ENCODE results near the gene TRANK1.

The TRANK1 gene

DNA sequence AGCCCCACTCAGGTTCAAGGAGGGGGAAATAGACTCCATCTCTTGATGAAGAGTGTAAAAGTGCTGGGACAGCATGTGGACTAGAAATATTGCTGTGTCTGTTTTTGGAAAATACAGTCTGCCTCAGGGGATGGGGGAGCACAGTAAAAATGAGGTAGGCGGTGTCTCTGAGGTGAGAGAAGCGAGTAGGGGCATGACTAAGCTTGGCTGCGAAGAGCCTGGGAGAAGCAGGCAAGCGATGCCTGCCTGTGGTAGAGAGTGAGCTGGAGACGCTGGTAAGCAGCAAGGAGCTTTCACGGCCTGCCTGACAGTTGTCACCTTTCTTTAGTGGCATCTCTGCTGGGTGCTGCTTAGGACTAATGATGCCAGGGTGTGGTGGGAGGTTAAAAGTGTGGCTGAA lies 131.5 kb downstream of the TRANK1 start:
- H3K9me3 ChIP-seq (ENCODE audit: control insufficient read depth in 1 of 2, low read length in 2 of 2), result no peaks in the 10 kb centered on the region
- H3K27me3 ChIP-seq (ENCODE audit: low read depth, low read length), result no peaks in the 10 kb centered on the region
- no peak overlapping the region for H3K27ac ChIP-seq (ENCODE audit: low read length)

DNA sequence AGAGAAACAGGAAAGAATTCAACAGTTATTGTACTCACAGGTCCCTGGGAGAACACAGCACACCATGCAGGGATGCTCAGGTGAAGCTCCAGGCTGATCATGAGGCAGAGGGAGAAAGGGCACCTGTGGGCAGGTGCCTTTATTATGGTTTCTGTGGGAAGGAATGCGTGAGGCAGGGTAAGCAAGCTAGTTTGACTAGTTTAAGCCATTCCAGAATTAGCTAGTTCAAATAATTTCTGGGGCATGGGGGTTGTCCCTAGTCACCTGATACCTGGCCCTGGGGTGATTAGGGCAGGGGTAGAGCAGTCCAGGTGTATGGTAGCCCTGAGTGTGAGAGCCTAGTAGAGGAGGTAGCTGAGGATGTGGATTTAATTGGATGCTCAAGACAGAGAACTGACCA lies 132.6 kb downstream of the TRANK1 start:
- no peak overlapping the region for H3K27ac ChIP-seq (ENCODE audit: low read length)
- H3K9me3 ChIP-seq (ENCODE audit: control insufficient read depth in 1 of 2, low read length in 2 of 2), result no peaks in the 10 kb centered on the region
- no peaks in the 10 kb centered on the region for H3K4me1 ChIP-seq (ENCODE audit: control insufficient read depth in 1 of 2, insufficient read depth in 2 of 2, low read length in 2 of 2)
- H3K4me3 ChIP-seq (ENCODE audit: low read depth in 1 of 2, low read length in 2 of 2), result no peak overlapping the region
- no peaks in the 10 kb centered on the region for H3K27me3 ChIP-seq (ENCODE audit: low read depth, low read length)
- no peaks in the 10 kb centered on the region for H3K36me3 ChIP-seq (ENCODE audit: control insufficient read depth in 1 of 2, insufficient read depth in 2 of 2, low read length in 2 of 2)

More for the DNA sequence above, 131.5 kb downstream of the TRANK1 start:
- no peaks in the 10 kb centered on the region for H3K36me3 ChIP-seq (ENCODE audit: control insufficient read depth in 1 of 2, insufficient read depth in 2 of 2, low read length in 2 of 2)
- no peak overlapping the region for H3K4me3 ChIP-seq (ENCODE audit: low read depth in 1 of 2, low read length in 2 of 2)
- H3K4me1 ChIP-seq (ENCODE audit: control insufficient read depth in 1 of 2, insufficient read depth in 2 of 2, low read length in 2 of 2), result no peaks in the 10 kb centered on the region

DNA sequence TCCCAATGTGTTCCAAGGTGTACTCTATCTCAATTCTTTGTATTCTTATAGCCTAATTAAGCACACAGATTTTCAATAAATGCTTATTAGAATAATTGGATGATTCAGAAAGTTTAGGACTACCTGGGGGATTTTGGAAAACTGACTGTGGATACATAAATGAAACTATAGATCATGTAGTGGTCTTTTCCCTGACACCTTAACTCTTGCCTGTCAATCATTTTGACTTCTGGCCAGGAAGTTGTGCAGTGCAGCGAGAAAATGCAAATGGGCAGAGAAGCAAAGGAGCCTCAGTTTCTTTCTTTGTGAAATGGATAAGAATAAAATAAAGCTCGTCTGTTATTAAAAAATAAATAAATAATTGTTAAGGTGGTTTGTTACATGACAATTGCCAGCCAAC lies 133.1 kb downstream of the TRANK1 start:
- Histone ChIP-seq H3K27me3 (ENCODE audit: low read depth, low read length) (no peaks in the 10 kb centered on the region), H3K4me3 (ENCODE audit: low read depth in 1 of 2, low read length in 2 of 2) (no peak overlapping the region), H3K27ac (ENCODE audit: low read length) (no peak overlapping the region), H3K4me1 (ENCODE audit: control insufficient read depth in 1 of 2, insufficient read depth in 2 of 2, low read length in 2 of 2) (no peaks in the 10 kb centered on the region), H3K36me3 (ENCODE audit: control insufficient read depth in 1 of 2, insufficient read depth in 2 of 2, low read length in 2 of 2) (no peaks in the 10 kb centered on the region), H3K9me3 (ENCODE audit: control insufficient read depth in 1 of 2, low read length in 2 of 2) (no peaks in the 10 kb centered on the region)

DNA sequence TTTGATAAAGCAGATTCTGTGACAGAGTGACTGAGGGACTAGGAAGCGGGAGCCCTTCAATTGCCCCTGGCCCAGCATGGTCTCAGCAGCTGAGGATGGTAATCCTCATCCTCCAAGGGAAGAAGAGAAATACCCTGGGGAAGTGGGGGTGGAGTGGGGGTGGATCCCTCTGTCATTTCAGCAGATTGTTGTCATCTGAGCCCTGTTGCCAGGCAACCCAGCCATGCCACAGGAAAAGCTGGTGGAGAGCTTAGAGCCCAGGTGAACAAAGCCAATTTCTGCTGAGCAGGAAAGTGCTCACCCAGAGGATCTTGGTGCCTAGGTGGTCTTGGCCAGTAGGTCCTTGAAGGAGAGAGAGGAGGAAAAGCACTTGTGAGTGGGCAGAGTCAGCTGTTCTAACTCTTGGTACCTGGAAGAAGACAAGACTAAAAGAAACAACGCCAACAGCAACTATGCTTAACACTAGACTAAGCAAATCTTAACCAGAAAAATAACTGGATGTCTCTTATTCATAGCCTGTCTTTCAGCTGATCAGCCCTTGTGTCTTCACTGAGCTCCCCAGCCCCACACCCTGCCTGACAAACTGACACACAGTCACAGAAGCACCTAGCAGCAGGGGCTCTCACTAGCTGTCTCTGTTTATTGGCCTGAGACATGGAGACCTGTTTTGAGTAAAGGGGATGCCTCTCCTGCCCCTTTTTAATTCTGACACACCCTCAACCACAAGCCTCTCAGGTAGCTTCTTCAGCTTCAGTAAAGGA lies 140.4 kb downstream of the TRANK1 start:
- H3K4me3 ChIP-seq (ENCODE audit: low read depth in 1 of 2, low read length in 2 of 2), result no peak overlapping the region
- no peaks in the 10 kb centered on the region for H3K27me3 ChIP-seq (ENCODE audit: low read depth, low read length)
- H3K36me3 ChIP-seq (ENCODE audit: control insufficient read depth in 1 of 2, insufficient read depth in 2 of 2, low read length in 2 of 2), result no peaks in the 10 kb centered on the region
- peaks cover 0 to 9% of the 10 kb centered on the region in 2 donors for H3K9me3 ChIP-seq (ENCODE audit: control insufficient read depth in 1 of 2, low read length in 2 of 2)
- no peaks in the 10 kb centered on the region for H3K4me1 ChIP-seq (ENCODE audit: control insufficient read depth in 1 of 2, insufficient read depth in 2 of 2, low read length in 2 of 2)
- H3K27ac ChIP-seq (ENCODE audit: low read length), result no peak overlapping the region

DNA sequence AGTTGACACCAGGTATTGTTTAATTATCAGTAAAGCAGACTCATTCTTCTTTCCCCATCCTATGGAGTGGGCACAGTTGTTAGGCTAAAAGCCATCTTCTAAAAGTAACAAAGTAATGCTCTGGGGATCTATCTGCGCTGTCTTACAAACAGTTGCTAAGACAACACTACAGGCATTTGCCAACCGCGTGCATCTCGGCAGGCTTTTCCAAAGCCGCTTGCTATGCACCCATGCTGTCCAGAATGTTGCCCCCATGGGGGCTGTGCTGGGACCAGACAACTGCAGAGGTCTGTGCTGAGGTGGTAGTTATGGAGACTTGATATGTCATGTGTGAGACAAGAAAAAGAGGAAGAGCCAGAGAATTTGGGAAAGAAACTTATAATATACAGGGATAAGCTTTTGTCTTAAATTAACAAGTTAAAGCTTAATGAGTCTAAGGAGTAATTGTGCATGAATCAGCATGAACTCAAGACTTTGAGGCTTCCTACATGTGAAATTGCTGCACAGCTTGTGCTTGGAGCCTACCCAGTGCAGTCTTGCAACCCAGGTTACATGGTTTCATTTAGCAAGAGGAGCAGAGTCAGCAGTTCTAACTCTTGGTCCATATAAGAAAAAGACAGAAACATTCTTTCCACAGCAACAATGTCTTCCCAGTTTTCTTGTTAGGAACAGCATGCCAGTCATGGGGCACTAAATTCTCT lies 141.6 kb downstream of the TRANK1 start:
- Histone ChIP-seq H3K27ac (ENCODE audit: low read length) (no peak overlapping the region), H3K4me1 (ENCODE audit: control insufficient read depth in 1 of 2, insufficient read depth in 2 of 2, low read length in 2 of 2) (no peaks in the 10 kb centered on the region), H3K36me3 (ENCODE audit: control insufficient read depth in 1 of 2, insufficient read depth in 2 of 2, low read length in 2 of 2) (no peaks in the 10 kb centered on the region), H3K27me3 (ENCODE audit: low read depth, low read length) (no peaks in the 10 kb centered on the region), H3K4me3 (ENCODE audit: low read depth in 1 of 2, low read length in 2 of 2) (no peak overlapping the region), H3K9me3 (ENCODE audit: control insufficient read depth in 1 of 2, low read length in 2 of 2) (peaks cover 0 to 9% of the 10 kb centered on the region in 2 donors)

DNA sequence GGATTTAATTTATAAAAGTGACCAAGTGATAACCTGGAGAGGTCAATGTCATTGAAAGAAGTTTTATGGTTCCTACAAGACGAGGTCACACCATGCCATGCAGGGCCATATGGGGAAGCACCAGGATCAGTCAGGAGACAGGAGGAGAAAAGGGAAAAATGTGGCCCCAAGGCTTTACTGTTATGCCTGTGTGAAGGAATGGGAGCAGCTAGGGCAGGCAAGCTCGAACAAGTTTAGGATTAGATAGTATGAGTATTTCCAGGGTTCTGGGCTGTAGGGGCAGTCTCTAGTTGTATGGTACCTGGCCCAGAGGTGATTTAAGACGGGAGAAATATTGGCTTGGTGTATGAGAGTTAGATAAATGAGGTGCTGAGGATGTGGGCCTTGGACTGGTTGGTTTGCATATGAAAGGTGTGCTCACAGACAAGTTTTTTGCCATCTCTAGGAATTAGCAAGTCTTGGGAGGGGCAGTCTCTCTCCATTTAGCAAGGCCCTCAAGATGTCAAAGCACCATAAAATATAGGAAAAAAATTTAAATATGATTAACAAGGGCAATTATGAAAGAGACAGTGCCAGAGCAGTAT lies 144.2 kb downstream of the TRANK1 start:
- Histone ChIP-seq H3K4me3 (ENCODE audit: low read depth in 1 of 2, low read length in 2 of 2) (no peak overlapping the region), H3K27ac (ENCODE audit: low read length) (no peak overlapping the region), H3K9me3 (ENCODE audit: control insufficient read depth in 1 of 2, low read length in 2 of 2) (no peaks in the 10 kb centered on the region), H3K4me1 (ENCODE audit: control insufficient read depth in 1 of 2, insufficient read depth in 2 of 2, low read length in 2 of 2) (no peaks in the 10 kb centered on the region), H3K36me3 (ENCODE audit: control insufficient read depth in 1 of 2, insufficient read depth in 2 of 2, low read length in 2 of 2) (no peaks in the 10 kb centered on the region), H3K27me3 (ENCODE audit: low read depth, low read length) (no peaks in the 10 kb centered on the region)

DNA sequence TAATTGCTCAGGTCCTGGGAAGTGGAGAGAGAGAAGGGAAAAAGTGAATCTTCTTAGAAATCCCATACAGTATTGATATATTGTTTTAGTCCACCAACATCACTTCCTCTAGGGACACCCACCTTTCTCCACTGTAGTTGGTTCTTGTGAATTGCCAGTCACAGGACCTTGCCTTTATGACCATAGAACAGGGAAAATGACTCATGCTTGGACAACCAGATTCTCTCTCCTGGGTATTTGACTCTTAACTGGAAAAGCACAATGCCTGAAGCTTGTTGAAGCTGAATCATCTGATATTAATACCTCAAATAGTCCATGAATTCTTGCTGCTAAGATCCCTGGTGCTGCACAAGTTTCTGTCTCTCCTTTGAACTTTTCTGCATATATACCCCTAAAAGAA lies 148.0 kb downstream of the TRANK1 start:
- Histone ChIP-seq H3K4me1 (ENCODE audit: control insufficient read depth in 1 of 2, insufficient read depth in 2 of 2, low read length in 2 of 2) (no peaks in the 10 kb centered on the region), H3K9me3 (ENCODE audit: control insufficient read depth in 1 of 2, low read length in 2 of 2) (no peaks in the 10 kb centered on the region), H3K27ac (ENCODE audit: low read length) (no peak overlapping the region), H3K4me3 (ENCODE audit: low read depth in 1 of 2, low read length in 2 of 2) (no peak overlapping the region), H3K36me3 (ENCODE audit: control insufficient read depth in 1 of 2, insufficient read depth in 2 of 2, low read length in 2 of 2) (no peaks in the 10 kb centered on the region), H3K27me3 (ENCODE audit: low read depth, low read length) (no peaks in the 10 kb centered on the region)

DNA sequence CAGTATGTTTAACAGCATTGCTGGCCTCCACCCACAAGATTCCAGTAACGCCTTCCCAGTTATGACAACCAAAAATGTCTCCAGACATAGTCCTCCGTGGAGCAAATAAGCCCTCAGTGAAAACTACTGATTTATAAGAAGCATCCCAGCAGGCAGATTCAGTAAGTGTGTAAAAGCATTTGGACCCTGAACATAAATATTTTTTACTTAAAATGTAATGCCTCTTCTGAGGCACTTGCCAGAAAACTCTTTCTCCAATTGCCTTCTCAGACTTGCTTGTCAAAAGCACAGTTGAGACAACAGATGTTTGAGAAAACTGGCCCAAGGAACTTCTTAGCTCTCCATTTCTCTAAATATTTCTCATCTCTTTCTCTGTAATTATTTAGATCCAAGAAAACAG lies 148.7 kb downstream of the TRANK1 start:
- Histone ChIP-seq H3K4me1 (ENCODE audit: control insufficient read depth in 1 of 2, insufficient read depth in 2 of 2, low read length in 2 of 2) (no peaks in the 10 kb centered on the region), H3K27me3 (ENCODE audit: low read depth, low read length) (no peaks in the 10 kb centered on the region), H3K4me3 (ENCODE audit: low read depth in 1 of 2, low read length in 2 of 2) (no peak overlapping the region), H3K27ac (ENCODE audit: low read length) (no peak overlapping the region), H3K9me3 (ENCODE audit: control insufficient read depth in 1 of 2, low read length in 2 of 2) (no peaks in the 10 kb centered on the region), H3K36me3 (ENCODE audit: control insufficient read depth in 1 of 2, insufficient read depth in 2 of 2, low read length in 2 of 2) (no peaks in the 10 kb centered on the region)

DNA sequence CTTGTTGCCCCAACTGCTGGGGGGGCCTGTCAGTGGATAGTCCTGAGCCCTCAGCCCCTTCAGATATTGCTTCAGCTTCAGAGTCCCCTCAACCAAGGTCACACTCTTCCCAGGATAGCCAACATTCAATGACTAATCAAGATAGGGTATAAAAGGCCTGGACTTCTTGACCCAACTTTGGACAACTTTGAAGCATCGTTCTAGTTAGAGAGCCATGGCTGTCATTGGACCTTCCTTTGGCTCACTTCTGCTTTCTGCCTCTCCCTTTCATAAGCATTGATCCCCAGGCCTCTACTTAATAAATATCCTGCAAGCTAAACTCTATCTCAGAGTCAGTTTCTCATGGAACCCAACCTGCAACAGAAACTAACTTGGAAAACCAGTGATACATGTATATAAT lies 149.2 kb downstream of the TRANK1 start:
- H3K27ac ChIP-seq (ENCODE audit: low read length), result no peak overlapping the region
- H3K27me3 ChIP-seq (ENCODE audit: low read depth, low read length), result no peaks in the 10 kb centered on the region
- H3K4me1 ChIP-seq (ENCODE audit: control insufficient read depth in 1 of 2, insufficient read depth in 2 of 2, low read length in 2 of 2), result no peaks in the 10 kb centered on the region
- no peaks in the 10 kb centered on the region for H3K9me3 ChIP-seq (ENCODE audit: control insufficient read depth in 1 of 2, low read length in 2 of 2)
- no peak overlapping the region for H3K4me3 ChIP-seq (ENCODE audit: low read depth in 1 of 2, low read length in 2 of 2)
- no peaks in the 10 kb centered on the region for H3K36me3 ChIP-seq (ENCODE audit: control insufficient read depth in 1 of 2, insufficient read depth in 2 of 2, low read length in 2 of 2)

DNA sequence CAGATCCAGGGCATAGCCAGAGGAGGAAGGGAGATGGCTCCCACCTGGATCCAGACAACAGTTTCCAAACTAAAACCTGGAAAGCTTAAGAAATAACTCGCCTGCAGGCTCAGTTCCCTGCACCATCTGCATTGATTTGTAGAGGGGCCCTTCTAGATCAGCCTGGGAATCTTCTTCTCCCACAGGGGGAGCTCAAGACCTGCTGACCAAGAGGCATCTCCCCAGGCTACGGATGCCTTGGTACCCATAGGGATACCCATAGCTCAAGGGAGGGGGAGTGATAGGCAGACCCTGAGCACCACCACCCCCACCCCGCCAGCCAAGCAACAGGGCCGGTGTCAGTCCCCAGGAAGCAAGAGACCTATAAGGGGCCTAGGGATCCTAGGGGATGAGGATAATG lies 152.5 kb downstream of the TRANK1 start:
- H3K27me3 ChIP-seq (ENCODE audit: low read depth, low read length), result no peaks in the 10 kb centered on the region
- H3K9me3 ChIP-seq (ENCODE audit: control insufficient read depth in 1 of 2, low read length in 2 of 2), result no peaks in the 10 kb centered on the region
- H3K4me1 ChIP-seq (ENCODE audit: control insufficient read depth in 1 of 2, insufficient read depth in 2 of 2, low read length in 2 of 2), result no peaks in the 10 kb centered on the region
- no peak overlapping the region for H3K4me3 ChIP-seq (ENCODE audit: low read depth in 1 of 2, low read length in 2 of 2)
- H3K27ac ChIP-seq (ENCODE audit: low read length), result no peak overlapping the region
- no peaks in the 10 kb centered on the region for H3K36me3 ChIP-seq (ENCODE audit: control insufficient read depth in 1 of 2, insufficient read depth in 2 of 2, low read length in 2 of 2)

DNA sequence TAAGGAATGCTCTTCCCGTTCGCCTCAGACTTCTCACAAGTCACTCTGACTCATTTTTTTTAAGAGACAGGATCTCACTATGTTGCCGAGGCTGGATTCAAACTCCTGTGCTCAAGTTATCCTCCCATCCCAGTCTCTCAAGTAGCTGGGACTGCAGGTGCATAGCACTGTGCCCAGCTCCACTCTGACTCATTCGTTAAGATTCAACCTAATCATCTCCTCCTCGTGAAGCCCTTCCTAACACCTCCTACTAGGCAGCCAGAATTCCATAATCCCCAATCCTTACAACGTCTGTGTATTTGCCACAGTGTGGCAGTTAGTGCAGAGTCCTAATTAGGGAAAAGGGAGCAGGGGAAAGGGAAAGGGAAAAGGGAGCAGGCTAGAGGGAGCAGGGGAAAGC lies 154.1 kb downstream of the TRANK1 start:
- no peak overlapping the region for H3K4me3 ChIP-seq (ENCODE audit: low read depth in 1 of 2, low read length in 2 of 2)
- no peaks in the 10 kb centered on the region for H3K4me1 ChIP-seq (ENCODE audit: control insufficient read depth in 1 of 2, insufficient read depth in 2 of 2, low read length in 2 of 2)
- H3K36me3 ChIP-seq (ENCODE audit: control insufficient read depth in 1 of 2, insufficient read depth in 2 of 2, low read length in 2 of 2), result no peaks in the 10 kb centered on the region
- H3K27ac ChIP-seq (ENCODE audit: low read length), result no peak overlapping the region
- no peaks in the 10 kb centered on the region for H3K27me3 ChIP-seq (ENCODE audit: low read depth, low read length)
- H3K9me3 ChIP-seq (ENCODE audit: control insufficient read depth in 1 of 2, low read length in 2 of 2), result no peaks in the 10 kb centered on the region

Data from muscle layer of duodenum (tissue), 2 donors.